Activated gamma-delta T cell treated with Interleukin-2 at 50 U/mL for 16 hours (primary cell): ENCODE measurements around the gene PRRT2.
"Not testable (repeated sequence)": the region's sequence is repeated elsewhere in the genome, so short reads cannot be mapped to it uniquely, and the experiment has no call there.

ENCODE experiments used
- DNase-seq: peaks from one replicate; pipeline ENCODE4 v3.0.0-alpha.2; 2020

PRRT2 gene

DNA sequence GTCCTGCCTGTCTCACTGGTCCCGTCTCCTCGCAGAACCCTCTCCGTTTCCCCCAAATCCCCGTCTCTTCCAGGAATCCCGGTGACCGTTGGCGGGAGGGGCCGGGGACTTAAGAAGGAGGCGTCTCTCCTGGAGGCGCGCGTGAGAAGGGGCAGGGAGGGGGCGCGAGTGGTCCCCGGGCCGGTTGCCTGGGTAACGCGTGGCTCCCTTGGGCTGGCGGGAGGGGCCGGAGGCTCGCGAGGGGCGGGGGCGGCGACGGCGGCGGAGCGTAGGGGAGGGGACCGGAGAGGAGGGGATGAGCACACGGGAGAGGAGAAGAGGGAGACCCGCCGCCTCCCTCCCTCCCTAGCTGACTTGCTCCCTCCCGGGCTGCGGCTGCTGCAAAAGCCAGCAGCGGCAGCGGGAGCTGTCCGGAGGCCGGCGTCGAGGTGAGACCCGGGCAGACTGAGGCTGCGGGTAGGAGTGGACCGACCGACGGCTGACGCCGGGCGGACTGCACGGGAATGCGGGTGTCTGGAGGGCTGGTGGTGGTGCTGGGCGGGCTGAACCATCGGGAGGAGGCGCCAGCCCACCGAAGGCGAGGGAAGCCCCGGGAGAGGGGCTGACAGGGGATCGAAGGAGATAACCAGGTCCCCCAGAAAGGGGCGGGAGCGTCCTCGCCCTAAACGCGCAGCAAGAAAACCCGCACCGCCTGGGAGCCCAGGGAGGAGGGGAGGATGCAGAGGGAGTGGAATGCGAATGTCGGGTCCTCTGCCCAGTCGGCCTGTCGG lies at the start of gene PRRT2:
Gene PRRT2 (plus strand): TSS at position 298 of the 770 bp plus-strand sequence. CDS start 862 bp downstream, outside the sequence.
- DNase-seq, result peak; percentile 41

DNA sequence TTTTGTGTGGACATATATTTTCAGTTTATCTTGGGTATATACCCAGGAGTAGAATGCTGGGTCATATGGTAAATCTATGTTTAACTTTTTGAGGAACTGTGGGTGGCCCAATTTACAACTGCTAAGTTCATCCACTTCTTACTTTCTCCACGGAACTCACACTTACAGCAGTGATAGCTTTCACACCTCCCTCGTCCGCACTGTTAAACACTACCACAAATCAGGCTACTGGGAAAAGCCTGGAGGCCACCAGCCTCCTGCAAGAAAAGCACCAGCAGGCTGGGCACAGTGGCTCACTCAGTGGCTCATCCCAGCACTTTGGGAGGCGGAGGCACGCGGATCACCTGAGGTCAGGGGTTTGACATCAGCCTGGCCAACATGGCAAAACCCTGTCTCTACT lies 48.7 kb upstream of the PRRT2 start:
- DNase-seq, result no peak

DNA sequence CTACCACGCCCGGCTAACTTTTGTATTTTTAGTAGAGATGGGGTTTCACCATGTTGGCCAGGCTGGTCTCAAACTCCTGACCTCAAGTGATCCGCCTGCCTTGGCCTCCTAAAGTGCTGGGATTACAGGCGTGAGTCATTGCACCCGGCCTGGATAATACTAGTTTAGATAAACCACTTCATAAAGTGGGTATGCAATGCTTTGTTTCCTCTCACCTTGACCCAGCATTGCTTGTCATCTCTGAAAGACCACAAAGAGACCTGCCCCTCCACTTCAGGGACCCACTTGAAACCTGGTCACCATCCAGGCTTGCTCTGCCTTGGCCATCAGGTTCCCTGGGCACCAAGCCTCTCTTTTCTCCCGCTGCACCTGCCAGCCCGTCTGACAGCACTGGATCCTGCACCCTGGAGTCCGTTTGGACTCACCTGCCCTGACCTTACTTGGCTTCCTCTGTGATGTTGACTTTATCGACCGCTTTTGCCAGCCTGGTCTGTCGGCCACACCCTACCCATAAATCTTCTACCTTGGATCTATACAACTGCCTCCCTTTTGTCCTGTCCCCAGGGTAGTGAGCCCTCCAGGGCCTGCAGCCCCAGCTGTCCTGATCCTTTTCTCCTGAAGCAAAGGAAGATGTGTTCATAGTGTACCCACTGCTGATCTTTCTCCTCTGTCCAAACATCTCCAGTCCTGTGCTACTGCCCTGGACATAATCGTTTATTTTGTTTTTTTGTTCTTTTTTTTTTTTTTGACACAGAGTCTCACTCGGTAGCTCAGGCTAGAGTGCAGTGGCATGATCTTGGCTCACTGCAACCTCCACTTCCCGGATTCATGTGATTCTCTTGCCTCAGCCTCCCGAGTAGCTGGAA lies 46.6 kb upstream of the PRRT2 start:
- no peak for DNase-seq

DNA sequence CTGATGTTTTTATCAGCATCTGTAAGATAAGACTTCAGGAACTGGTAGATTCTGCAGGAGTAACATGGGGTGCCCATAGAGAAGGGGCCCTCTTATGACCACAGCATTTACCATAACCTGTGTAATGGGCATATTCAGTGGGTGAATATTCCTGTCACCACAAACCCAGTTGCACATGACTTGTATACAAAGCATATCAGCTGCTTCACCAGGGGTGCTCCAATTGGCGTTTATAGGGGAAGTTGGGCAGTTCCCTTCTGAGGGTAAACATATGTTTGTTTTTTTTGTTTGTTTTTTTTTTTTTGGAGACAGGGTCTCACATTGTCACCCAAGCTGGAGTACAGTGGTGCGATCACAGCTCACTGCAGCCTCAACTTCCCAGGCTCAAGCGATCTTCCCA lies 45.4 kb upstream of the PRRT2 start:
- DNase-seq, result no peak

DNA sequence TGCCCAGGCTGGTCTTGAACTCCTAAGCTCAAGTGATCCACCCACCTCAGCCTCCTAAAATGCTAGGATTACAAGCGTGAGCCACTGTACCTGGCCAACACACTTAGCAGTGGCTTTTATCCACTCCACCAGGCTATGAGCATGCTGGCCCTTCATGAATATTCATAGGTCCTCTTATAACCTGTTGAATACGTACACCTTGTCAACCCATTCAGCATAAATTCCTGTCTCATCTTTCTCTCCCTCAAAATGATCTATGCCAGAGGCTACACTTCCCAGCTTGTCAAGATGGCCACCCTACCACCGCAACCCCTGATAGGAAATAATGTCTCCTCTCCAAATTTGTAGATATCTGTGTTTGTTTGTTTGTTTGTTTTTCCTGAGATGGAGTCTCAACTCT lies 44.9 kb upstream of the PRRT2 start:
- no peak for DNase-seq

DNA sequence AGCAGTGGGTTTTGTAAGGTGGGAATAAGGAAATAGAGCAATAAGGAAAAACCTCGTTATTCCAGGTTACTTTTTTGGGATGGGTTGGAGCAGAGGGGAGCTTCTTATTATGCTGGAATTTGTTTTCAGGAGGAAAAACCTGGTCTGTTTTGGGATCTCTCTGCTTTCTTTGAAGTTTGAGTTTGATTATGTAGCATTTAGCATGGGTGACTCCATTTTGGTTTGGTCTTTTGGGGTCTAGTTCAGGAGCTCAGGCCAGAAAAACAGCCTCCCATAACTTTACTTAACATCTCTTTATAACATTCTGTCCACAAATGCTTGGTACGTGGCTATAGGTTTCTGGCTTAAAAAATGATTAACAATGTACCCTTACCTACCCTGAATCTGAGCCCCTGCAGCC lies 42.5 kb upstream of the PRRT2 start:
- DNase-seq, result no peak

DNA sequence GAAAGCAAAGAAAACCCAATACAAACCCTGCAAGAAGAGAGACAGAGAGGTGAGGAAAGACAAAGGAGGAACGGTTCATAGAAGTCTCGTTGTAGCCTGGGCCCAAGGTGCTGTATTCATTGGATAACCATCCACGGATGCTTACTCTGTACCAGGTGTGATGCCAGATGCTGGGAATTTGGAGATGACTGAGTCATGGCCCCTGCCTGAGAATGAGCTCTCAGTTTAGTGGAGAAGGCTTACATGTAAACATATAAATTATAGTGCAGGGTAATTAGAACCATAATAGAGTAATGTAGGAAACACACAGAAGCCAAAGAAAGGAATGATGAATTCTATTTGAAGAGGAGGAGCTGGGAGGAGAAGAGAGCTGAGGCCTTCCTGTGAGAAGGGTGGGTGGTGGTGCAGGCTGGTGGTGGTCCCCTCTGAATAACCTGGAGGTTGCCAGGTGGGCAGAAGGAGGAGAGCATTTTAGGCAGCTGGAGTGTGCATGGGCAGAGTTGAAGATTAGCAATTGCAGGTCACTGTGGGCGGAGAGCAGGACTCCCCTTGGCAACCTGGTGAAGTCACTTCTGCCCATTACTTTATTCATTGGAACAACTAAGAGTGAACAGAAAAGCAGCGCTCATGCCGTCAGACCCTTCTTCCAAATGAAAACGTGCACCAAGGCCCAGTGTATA lies 41.6 kb upstream of the PRRT2 start:
- DNase-seq, result no peak

DNA sequence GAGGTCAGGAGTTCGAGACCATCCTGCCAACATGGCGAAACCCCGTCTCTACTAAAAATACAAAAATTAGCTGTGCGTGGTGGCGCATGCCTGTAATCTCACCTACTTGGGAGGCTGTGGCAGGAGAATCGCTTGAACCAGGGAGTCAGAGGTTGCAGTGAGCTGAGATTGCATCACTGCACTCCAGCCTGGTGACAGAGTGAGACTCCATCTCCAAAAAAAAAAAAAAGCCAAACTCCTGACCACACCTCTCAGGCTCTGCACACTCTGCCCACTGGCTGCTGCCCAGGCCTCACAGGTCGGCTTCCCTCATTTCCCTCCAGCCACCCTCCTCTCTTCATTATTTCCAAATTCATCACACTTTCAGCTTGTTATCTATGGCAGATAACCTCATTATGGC lies 39.7 kb upstream of the PRRT2 start:
- not testable (repeated sequence) for DNase-seq

DNA sequence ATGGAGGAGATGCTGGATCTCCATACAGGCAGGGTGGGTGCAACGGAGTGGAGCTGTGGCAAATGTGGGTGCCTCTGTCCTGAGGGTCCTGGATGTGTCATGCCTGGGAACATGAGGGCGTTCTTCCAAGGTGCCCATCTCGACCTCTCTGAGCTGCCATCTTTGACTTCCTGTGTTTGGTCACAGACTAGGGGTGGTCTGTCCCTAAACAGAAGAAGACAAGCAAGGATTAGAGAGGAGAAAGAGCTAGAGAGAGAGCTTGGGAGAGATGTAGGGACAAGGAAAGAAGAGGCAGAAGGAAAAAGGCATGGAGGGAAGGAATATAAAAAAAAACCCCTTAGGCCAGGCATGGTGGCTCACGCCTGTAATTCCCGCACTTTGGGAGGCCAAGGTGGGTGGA lies 37.3 kb upstream of the PRRT2 start:
- DNase-seq, result no peak

DNA sequence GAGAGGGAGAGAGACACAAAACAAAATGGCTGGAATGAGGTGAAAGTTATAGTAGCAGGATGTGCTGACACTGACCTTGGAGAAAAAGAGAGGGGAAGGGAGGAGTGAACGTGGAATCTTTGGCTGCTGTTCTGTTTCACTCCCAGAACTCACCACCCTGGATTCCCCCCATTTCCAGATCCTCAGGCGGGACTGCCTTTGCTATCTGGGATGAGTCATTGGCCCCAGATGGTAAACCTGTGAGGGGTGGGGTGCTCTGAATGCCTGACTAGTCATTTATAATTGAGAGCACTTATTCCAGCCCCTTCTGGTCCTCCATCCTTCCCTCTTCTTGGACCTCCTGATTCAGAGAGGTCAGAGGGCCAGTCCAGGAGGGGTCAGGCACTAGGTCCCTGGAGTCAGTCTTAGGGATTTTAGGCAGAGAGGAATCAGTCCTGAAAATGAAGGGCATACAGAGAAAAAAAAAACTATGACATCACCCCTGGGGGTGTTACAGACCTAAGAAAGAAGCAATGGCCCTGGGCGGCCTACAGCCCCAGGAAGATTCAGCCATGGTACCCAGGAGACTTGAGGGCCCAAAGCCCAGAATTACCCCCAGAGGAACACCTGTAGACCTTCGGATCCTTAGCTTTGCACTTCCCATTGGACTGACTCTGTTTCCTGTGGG lies 36.1 kb upstream of the PRRT2 start:
- no peak for DNase-seq

DNA sequence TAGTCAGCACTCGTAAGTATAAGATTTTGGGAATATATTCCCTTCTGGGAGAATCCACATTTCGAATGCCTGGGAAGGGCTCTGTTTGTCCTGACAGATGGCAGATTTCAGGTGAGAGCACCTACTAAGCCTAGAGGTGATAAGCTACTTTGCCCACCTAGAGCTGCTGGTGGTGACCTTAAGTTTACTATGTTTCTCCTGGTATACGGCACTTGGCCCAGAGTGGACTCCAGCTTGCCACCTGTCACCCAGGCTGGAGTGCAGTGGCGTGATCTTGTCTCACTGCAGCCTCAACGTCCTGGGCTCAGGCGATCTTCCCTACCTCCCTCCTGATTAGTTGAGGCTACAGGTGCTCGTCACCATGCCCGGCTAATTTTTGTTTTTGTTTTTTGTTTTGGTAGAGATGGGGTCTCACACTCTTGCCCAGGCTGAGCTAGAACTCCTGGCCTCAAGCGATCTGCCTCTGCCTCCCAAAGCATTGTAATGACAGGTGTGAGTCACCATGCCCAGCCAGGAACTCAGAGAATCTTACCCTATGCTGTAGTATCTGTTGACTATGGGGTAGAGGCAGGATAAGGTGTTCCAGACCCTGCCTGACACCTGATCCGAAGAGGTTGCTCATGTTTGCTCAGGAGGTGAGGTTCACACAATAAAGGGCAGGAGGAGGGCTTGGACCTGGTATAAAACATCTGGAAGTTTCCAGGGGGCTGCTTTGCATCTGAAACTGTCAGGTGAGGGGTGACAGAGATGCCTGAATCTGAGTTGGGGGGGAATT lies 34.2 kb upstream of the PRRT2 start, which contains the start of gene ZG16:
Gene ZG16 (plus strand): TSS at position 681 of the 775 bp plus-strand sequence. CDS start 1,011 bp downstream, outside the sequence.
- DNase-seq, result no peak

DNA sequence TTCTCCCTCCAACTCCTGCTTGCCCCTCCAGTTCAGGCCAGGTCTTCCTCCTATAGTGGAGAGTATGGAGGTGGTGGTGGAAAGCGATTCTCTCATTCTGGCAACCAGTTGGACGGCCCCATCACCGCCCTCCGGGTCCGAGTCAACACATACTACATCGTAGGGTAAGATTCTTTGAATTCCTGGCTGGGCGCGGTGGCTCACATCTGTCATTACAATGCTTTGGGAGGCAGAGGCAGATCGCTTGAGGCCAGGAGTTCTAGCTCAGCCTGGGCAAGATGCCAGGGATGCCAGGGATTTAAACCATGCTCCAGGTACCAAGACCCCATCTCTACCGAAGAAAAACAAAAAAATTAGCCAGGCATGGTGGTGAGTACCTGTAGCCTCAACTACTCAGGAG lies 32.5 kb upstream of the PRRT2 start:
- DNase-seq, result no peak

DNA sequence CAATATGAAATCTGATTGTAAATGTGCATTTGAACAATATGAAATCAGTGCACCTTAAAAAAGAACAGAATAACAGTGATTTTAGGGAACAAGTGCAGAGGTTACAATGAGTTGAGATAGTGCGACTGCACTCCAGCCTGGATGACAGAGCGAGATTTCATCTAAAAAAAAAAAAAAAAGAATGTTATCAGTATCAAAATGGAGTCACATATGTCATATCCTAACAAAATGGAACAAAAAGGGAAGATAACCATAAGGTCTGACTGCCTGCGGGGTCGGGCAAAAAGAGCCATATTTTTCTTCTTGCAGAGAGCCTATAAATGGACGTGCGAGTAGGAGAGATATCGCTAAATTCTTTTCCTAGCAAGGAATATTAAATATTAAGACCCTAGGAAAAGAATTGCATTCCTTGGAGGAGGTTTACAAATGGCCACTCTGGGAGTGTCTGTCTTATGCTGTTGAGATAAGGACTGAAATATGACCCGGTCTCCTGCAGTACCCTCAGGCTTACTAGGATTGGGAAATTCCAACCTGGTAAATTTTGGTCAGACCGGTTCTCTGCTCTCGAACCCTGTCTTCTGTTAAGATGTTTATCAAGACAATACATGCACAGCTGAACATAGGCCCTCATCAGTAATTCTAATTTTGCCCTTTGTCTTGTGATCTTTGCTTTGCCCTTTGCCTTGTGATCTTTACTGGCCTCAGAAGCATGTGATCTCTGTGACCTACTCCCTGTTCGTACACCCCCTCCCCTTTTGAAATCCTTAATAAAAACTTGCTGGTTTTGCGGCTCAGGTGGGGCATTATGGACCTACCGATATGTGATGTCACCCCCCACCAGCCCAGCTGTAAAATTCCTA lies 28.7 kb upstream of the PRRT2 start:
- not testable (repeated sequence) for DNase-seq

DNA sequence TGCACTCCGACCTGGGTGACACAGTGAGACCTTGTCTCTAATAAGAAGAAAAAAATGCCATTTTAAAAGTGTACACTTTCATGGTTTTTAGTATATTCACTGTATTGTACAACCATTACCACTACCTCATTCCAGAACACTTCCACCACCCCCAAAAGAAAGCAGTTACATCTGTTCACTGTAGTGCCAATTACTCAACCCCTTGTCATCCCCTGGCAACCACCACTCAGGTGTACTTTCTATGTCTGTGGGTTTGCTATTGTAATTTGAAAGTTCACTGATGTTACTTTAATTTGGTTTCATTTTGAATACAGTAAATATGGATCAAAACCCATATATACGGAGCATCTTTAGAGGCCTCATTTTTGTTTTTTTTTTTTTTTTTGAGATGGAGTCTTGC lies 27.8 kb upstream of the PRRT2 start:
- DNase-seq, result no peak

DNA sequence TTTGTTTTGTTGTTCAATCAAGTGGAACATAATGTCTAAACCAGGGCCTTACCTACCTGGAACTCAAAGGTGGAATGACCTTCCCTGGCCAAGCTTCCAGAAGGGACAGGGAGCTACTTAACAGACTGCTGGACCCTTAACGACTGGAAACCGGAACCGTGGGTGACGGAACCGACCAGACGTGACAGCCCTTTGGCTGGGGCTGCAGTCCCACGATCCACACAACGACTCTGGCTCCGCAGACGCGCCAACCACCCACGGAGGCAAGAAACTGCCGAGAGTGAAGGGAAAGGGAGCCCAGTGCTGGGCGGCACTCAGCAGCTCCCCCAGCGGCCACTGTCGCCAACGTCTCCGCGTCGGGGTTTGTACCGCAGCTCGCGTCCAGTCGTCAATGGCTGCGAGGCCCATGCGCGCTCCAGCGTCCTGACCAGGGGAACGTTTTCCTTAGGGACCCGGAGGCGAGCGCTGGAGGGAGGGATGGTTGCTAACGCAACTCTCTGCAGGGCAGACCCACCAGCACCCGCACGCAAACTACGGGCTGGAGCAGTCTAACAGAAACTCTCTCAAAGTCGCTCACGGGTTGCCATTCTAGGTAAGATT lies 27.0 kb upstream of the PRRT2 start:
- peak; percentile 75 for DNase-seq

DNA sequence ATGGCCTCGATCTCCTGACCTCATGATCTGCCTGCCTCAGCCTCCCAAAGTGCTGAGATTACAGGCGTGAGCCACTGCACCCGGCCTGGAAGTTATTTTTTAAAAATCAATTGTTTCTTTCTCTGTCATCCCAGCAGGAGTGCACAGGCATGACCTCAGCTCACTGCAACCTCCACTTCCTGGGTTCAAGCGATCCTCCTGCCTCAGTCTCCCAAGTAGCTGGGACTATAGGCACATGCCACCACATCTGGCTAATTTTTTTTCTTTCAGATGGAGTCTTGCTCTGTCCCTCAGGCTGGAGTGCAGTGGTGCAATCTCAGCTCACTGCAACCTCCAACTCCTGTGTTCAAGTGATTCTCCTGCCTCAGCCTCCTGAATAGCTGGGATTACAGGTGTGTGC lies 24.8 kb upstream of the PRRT2 start:
- DNase-seq, result not testable (repeated sequence)

DNA sequence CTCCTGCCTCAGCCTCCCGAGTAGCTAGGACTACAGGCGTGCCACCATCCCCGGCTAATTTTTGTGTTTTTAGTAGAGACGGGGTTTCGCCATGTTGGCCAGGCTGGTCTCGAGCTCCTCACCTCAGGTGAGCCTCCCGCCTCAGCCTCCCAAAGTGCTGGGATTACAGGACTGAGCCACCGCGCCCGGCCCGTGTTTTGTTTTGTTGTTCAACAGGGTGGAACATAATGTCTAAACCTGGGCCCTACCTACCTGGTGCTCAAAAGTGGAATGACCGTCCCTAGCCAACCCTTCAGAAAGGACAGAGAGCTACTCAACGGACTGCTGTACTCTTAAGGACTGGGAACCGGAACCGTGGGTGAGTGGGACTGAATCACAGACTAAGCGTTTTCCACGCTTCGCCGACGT lies 22.2 kb upstream of the PRRT2 start:
- no peak for DNase-seq

DNA sequence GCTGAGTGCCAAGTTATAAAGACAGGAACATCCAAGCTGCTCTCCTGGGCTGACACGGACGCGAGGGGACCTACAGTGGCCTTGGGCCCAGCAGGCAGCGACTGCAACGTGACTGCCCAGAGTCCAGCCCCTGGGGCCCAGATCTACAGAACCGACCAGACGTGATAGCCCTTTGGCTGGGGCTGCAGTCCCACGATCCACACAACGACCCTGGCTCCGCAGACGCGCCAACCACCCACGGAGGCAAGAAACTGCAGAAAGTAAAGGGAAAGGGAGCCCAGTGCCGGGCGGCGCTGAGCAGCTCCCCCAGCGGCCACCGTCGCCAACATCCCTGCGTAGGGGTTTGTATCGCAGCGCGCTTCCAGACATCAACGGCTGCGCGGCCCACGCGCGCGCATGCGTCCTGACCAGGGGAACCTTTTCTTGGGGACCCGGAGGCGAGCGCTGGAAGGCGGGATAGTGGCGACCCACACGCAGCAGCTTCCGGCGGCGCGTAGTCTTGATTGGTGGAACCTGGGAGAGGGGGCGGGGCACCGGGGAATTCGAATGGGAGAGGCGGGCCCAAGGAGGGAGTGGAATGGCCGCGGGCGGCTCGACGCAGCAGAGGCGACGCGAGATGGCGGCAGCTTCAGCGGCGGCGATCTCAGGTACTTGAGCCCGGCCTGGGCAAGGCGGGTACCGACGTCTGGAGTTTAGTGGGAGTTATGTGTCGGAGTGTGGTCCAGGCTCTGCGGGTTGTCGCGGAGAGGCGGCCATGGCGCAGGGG lies 21.6 kb upstream of the PRRT2 start, which contains the start of gene KIF22:
Gene KIF22 (plus strand): TSS at position 569 of the 766 bp plus-strand sequence. CDS start 9 bp downstream, at position 578.
- peak; percentile 100 for DNase-seq
